ENCODE data around the gene MRTFA.
"Not testable (repeated sequence)": the region's sequence is repeated elsewhere in the genome, so short reads cannot be mapped to it uniquely, and the experiment has no call there.

The MRTFA gene

GRCh38 chr22:40394607-40395006 is 241.9 kb downstream of the MRTFA start:
- DNase-seq (ENCODE audit: low spot score) = no peak

- no peak for DNase-seq (ENCODE audit: low spot score)
These were observed 243.9 kb downstream of the MRTFA start for GRCh38 chr22:40392618-40393017.

GRCh38 chr22:40391417-40391816 is 245.1 kb downstream of the MRTFA start:
- no peak for DNase-seq (ENCODE audit: low spot score)

GRCh38 chr22:40388231-40388630 is 248.3 kb downstream of the MRTFA start:
- DNase-seq (ENCODE audit: low spot score) = no peak

GRCh38 chr22:40387746-40388145 is 248.8 kb downstream of the MRTFA start:
- no peak for DNase-seq (ENCODE audit: low spot score)

- DNase-seq (ENCODE audit: low spot score) = no peak
These were observed 251.3 kb downstream of the MRTFA start for GRCh38 chr22:40385036-40385782.

GRCh38 chr22:40383905-40384304 is 252.6 kb downstream of the MRTFA start:
- DNase-seq (ENCODE audit: low spot score) = no peak

- DNase-seq (ENCODE audit: low spot score) = no peak
These were observed 255.1 kb downstream of the MRTFA start for GRCh38 chr22:40381461-40381860.

GRCh38 chr22:40378448-40378847 is 258.1 kb downstream of the MRTFA start:
- not testable (repeated sequence) for DNase-seq (ENCODE audit: low spot score)

- DNase-seq (ENCODE audit: low spot score) = no peak
These were observed 258.6 kb downstream of the MRTFA start for GRCh38 chr22:40377931-40378330.

GRCh38 chr22:40376149-40376548 is 260.4 kb downstream of the MRTFA start:
- DNase-seq (ENCODE audit: low spot score) = no peak

- DNase-seq (ENCODE audit: low spot score) = no peak
These were observed 262.0 kb downstream of the MRTFA start for GRCh38 chr22:40374567-40374966.

- no peak for DNase-seq (ENCODE audit: low spot score)
These were observed 267.7 kb downstream of the MRTFA start for GRCh38 chr22:40368836-40369235.

- no peak for DNase-seq (ENCODE audit: low spot score)
These were observed 268.5 kb downstream of the MRTFA start for GRCh38 chr22:40368016-40368415.

GRCh38 chr22:40367342-40367741 is 269.2 kb downstream of the MRTFA start:
- no peak for DNase-seq (ENCODE audit: low spot score)

GRCh38 chr22:40366068-40366467 is 270.5 kb downstream of the MRTFA start:
- DNase-seq (ENCODE audit: low spot score) = no peak

GRCh38 chr22:40364431-40364830 is 272.1 kb downstream of the MRTFA start:
- no peak for DNase-seq (ENCODE audit: low spot score)

- no peak for DNase-seq (ENCODE audit: low spot score)
These were observed 273.5 kb downstream of the MRTFA start for GRCh38 chr22:40363059-40363458.

GRCh38 chr22:40361100-40361499 is 275.4 kb downstream of the MRTFA start:
- DNase-seq (ENCODE audit: low spot score) = no peak
